NCI-H1930 (cell line): ENCODE data around the gene TAF1D.

Experiments used
- DNase-seq, 2 experiments: peaks; one replicate each; lab custom pipeline; 2025; lab: John Stamatoyannopoulos, UW

Gene TAF1D

DNA sequence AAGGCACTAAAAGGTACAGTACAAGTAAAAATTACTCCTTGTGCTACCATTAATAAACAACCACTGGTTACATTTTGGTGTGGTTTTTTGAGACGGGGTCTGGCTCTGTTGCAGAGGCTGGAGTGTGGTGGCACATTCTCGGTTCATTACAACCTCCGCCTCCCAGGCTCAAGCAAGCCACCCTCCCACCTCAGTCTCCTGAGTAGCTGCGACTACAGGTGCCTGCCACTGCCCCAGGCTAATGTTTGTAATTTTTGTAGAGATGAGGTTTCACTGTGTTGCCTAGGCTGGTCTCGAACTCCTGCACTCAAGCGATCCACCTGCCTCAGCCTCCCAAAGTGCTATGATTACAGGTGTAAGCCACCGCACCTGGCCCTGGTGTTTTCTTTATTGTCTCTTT, 20.8 kb downstream of the TAF1D start:
- no peak for DNase-seq

DNA sequence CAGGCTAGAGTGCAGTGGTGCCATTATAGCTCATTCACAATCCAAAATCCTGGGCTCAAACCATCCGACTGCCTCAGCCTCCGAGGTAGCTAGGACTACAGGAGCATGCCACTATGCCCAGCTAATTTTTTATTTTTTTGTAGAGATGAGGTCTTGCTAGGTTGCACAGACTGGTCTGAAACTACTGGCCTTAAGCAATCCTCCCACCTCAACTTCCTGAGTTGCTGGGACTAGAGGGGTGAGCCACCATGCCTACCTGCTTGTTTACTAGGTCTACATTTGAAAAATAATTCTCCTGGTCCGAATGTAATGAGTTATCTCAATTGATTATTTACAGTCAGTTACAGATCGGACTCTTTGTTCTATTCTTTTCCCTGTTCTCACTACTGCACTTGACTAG, 22.0 kb downstream of the TAF1D start:
- no peak for DNase-seq

DNA sequence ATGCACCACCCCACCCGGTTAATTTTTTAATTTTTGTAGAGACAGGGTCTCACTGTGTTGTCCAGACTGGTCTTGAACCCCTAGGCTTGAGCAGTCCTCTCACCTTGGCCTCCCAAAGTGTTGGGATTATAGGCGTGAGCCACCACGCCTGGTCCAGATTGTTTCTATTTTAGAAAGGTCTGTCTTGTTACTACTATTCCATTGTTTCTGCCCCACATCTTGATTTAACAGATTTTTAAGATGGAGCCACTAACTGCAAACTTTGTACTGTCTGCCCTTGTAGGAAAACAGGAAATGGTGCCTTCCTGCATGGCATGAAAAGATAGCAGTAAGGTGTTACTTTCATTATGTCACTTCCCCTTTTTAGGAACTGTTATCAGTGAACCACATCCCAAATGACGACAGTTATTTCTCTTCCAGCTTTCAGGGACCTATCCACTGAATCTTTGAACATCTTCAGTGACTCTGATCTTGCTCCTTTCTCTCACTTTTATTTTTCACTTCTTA, 23.2 kb downstream of the TAF1D start:
- DNase-seq, result no peak

DNA sequence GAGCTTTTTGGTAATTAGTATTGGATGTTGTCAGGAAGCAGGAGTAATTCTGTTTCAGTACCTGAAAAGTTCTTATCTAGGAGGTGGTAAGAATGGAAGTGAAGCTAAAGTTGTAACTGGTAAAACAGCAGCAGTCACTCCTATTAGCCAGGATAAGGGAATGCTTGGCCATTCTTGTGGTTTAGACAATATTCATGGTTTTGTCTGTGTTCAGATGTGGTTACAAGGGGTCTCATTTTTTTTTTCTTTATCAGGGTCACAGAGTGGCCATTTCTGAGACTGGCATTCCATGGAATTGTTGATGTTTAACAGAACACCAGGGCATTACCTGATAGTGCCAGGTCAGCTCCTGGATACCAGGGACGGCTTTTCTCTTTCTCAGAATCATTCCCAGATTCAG, 23.8 kb downstream of the TAF1D start:
- DNase-seq, result no peak

GRCh38 chr11:93715797-93716396, 25.4 kb downstream of the TAF1D start:
- no peak for DNase-seq

DNA sequence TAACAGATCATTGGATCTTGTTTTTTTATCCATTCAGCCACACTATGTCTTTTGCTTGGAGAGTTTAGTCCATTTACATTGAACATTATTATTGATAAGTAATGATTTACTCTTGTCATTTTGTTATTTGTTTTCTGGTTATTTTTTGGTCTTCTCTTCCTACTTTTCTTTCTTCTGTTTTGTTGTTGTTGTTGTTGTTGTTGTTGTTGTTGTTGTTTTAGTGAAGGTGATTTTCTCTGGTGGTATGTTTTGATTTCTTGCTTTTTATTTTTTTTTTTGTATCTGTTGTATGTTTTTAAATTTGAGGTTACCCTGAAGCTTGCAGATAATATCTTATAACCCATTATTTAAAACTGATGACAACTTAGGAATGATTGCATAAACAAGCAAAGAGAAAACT, 28.6 kb downstream of the TAF1D start:
- DNase-seq, result no peak

GRCh38 chr11:93710239-93710638, 31.1 kb downstream of the TAF1D start:
- DNase-seq, result no peak

GRCh38 chr11:93704237-93704636, 37.1 kb downstream of the TAF1D start:
- no peak for DNase-seq

DNA sequence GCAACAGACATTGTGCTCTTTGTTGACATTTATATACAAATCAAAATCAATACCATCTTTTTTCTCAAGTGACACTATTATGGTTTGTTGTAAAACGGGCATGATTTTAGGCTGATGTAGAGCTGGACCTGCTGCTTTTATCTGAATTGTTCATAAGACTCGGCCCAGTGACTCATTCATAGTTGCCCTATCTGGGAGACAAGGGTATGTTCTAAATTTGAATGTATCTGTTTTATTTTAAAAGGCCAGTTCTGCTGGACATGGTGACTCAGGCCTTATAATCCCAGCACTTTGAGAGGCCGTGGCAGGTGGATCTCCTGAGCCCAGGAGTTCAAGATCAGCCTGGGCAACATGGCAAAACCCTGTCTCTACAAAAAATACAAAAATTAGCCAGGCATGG, 40.5 kb downstream of the TAF1D start:
- DNase-seq, result no peak

GRCh38 chr11:93697611-93698010, 43.7 kb downstream of the TAF1D start:
- no peak for DNase-seq

- DNase-seq, result no peak
Observed at GRCh38 chr11:93694557-93694956, 46.7 kb downstream of the TAF1D start.

GRCh38 chr11:93694109-93694508, 47.2 kb downstream of the TAF1D start:
- DNase-seq, result no peak

GRCh38 chr11:93689240-93689639, 52.1 kb downstream of the TAF1D start:
- no peak for DNase-seq

GRCh38 chr11:93686812-93687211, 54.5 kb downstream of the TAF1D start:
- no peak for DNase-seq

DNA sequence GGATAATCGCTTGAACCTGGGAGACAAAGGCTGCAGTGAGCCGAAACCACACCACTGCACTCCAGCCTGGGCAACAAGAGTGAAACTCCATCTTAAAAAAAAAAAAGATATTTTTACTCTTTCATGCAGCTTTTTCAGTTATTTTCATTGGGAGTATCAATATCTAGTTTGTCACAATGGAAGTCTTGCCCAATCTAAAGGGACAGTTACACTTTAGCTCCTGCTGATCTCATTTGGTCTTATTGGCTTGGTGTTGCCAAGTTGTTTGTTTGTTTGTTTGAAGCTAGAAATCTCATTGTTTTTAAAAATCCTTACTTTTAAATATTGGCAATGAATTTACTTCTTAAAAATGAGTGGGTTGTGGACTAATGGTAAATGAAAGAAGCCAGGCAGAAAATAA, 55.1 kb downstream of the TAF1D start:
- no peak for DNase-seq
